ENCODE results near the gene MAPKAPK3.

Gene MAPKAPK3

DNA sequence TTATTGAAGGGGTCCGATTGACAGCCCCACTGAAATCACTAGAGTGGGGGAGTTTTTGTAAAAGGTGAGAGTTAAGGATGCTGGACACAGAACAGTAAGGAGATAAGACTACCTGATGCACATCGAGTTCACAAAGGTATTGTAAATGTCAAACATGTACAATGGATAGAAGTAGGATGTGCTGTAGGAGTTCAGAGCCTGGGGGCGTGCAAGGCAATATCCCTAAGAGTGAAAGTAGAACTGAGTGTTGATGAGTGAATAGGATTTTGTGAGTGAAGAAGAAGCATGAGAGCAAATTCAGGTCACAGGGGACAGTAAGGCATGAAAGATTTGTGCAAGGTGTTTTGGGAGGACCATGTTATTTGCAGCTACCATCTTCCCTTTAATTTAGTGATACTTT is 79.3 kb downstream of the MAPKAPK3 start:
- Histone ChIP-seq H3K36me3 (ENCODE audit: control insufficient read depth, insufficient read depth, low read length) (no peaks in the 10 kb centered on the region), H3K27me3 (ENCODE audit: control insufficient read depth, insufficient read depth, low read length) (no peaks in the 10 kb centered on the region), H3K4me3 (ENCODE audit: low read depth, low read length) (no peak overlapping the region), H3K9me3 (ENCODE audit: control insufficient read depth, insufficient read depth, low read depth, low read length) (peaks cover 10% of the 10 kb centered on the region; the same call in 1 of the 2 replicates), H3K4me1 (ENCODE audit: control insufficient read depth, insufficient read depth, low read length) (no peaks in the 10 kb centered on the region), H3K9ac (ENCODE audit: low read length) (no peak overlapping the region), H3K27ac (ENCODE audit: low read depth, low read length) (no peak overlapping the region)

DNA sequence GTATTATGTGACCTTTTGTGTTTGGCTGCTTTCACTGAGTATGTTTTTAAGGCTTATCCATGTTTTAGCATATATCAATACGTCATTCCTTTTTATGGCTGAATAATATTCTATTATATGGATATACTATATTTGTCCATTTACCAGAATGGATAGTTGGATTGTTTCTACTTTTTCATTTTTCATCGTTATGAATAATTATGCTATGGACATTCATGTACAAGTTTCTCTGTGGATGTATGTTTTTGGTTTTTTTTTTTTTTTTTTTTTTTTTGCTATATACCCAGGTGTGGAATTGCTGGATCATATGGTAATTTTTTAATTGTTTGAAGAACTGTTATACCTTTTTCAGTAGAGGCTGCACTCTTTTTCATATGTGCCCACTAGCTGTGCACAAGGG is 81.3 kb downstream of the MAPKAPK3 start:
- H3K4me3 ChIP-seq (ENCODE audit: low read depth, low read length) = no peak overlapping the region
- H3K4me1 ChIP-seq (ENCODE audit: control insufficient read depth, insufficient read depth, low read length) = no peaks in the 10 kb centered on the region

More for the DNA sequence above, 81.3 kb downstream of the MAPKAPK3 start:
- Histone ChIP-seq H3K27me3 (ENCODE audit: control insufficient read depth, insufficient read depth, low read length) (no peaks in the 10 kb centered on the region), H3K9ac (ENCODE audit: low read length) (no peak overlapping the region), H3K9me3 (ENCODE audit: control insufficient read depth, insufficient read depth, low read depth, low read length) (peaks cover 21% of the 10 kb centered on the region; the same call in 1 of the 2 replicates), H3K27ac (ENCODE audit: low read depth, low read length) (no peak overlapping the region), H3K36me3 (ENCODE audit: control insufficient read depth, insufficient read depth, low read length) (no peaks in the 10 kb centered on the region)
